ENCODE measurements around the gene ZGPAT.
"Not testable (repeated sequence)": the region's sequence is repeated elsewhere in the genome, so short reads cannot be mapped to it uniquely, and the experiment has no call there.

Gene ZGPAT
- 19.1 to 27.2 (median 22.3) reads per million in 4 experiments for total RNA-seq

GRCh38 chr20:63707558-63708300, at the start of gene ZGPAT, which contains the start of gene ARFRP1:
Gene ZGPAT (plus strand): TSS chr20:63708039. CDS start chr20:63708581, 542 bp downstream.
Gene ARFRP1 (minus strand): TSS chr20:63707976. CDS start chr20:63707091, 885 bp downstream.
- DNase-seq: peak; percentile 64

GRCh38 chr20:63658749-63659187, 49.1 kb upstream of the ZGPAT start:
- no peak for DNase-seq

GRCh38 chr20:63659370-63659769, 48.5 kb upstream of the ZGPAT start:
- no peak for DNase-seq

- not testable (repeated sequence) for DNase-seq
These were observed 47.7 kb upstream of the ZGPAT start for GRCh38 chr20:63660174-63660573.

GRCh38 chr20:63660622-63661021, 47.2 kb upstream of the ZGPAT start:
- no peak for DNase-seq

- no peak for DNase-seq
These were observed 46.7 kb upstream of the ZGPAT start for GRCh38 chr20:63661108-63661507.

GRCh38 chr20:63661959-63662812, 45.7 kb upstream of the ZGPAT start:
- DNase-seq: no peak

- no peak for DNase-seq
These were observed 45.0 kb upstream of the ZGPAT start for GRCh38 chr20:63662813-63663189.

GRCh38 chr20:63663332-63664066, 44.3 kb upstream of the ZGPAT start:
- no peak for DNase-seq

- DNase-seq: no peak
These were observed 43.5 kb upstream of the ZGPAT start for GRCh38 chr20:63664143-63664851.

- no peak for DNase-seq
These were observed 42.8 kb upstream of the ZGPAT start for GRCh38 chr20:63664861-63665594.

- DNase-seq: no peak
These were observed 42.1 kb upstream of the ZGPAT start for GRCh38 chr20:63665708-63666107.

- no peak for DNase-seq
These were observed 40.0 kb upstream of the ZGPAT start for GRCh38 chr20:63667858-63668257.

GRCh38 chr20:63668351-63668750, 39.5 kb upstream of the ZGPAT start:
- DNase-seq: no peak

GRCh38 chr20:63671695-63672094, 36.1 kb upstream of the ZGPAT start:
- not testable (repeated sequence) for DNase-seq

- no peak for DNase-seq
These were observed 35.2 kb upstream of the ZGPAT start for GRCh38 chr20:63672666-63673065.

- DNase-seq: no peak
These were observed 33.9 kb upstream of the ZGPAT start for GRCh38 chr20:63673951-63674350.

GRCh38 chr20:63675681-63676368, 32.0 kb upstream of the ZGPAT start:
- DNase-seq: no peak

GRCh38 chr20:63678071-63678470, 29.8 kb upstream of the ZGPAT start:
- no peak for DNase-seq

- no peak for DNase-seq
These were observed 29.0 kb upstream of the ZGPAT start for GRCh38 chr20:63678667-63679465.

Data from effector CD8-positive, alpha-beta T cell (primary cell).